Esophagus (tissue), 2 donors: ENCODE results near the gene RHOBTB3. TPM values are rescaled to one million over a fixed set of nuclear protein-coding genes. Genes with fewer than 3 reads are reported as not detected.
"Not testable (repeated sequence)": the region's sequence is repeated elsewhere in the genome, so short reads cannot be mapped to it uniquely, and the experiment has no call there.

Source experiments
- H3K27ac ChIP-seq, 2 donors: one replicate each; pipeline ENCODE4 v1.5.1; 2013; ENCODE audit warnings: low read depth in 2 of 2, mild to moderate bottlenecking in 2 of 2, inconsistent platforms in 1 of 2, low read length in 1 of 2, moderate library complexity in 1 of 2
- H3K27me3 ChIP-seq, 2 donors: one replicate each; pipeline ENCODE4 v1.6.1; 2013; ENCODE audit warnings: low read length in 2 of 2, control low read depth in 1 of 2, mild to moderate bottlenecking in 1 of 2; ENCODE audit not compliant: insufficient read depth in 2 of 2, control insufficient read depth in 1 of 2
- H3K36me3 ChIP-seq, 2 donors: one replicate each; pipeline ENCODE4 v1.6.1; 2013; ENCODE audit warnings: low read length in 1 of 2; ENCODE audit not compliant: control insufficient read depth in 2 of 2, insufficient read depth in 2 of 2
- H3K4me1 ChIP-seq, 2 donors: one replicate each; pipeline ENCODE4 v1.6.1; 2013; ENCODE audit warnings: low read length in 1 of 2; ENCODE audit not compliant: control insufficient read depth in 2 of 2, insufficient read depth in 2 of 2
- H3K4me3 ChIP-seq, 2 donors: one replicate each; pipeline ENCODE4 v1.5.1; 2013; ENCODE audit warnings: low read length in 2 of 2, mild to moderate bottlenecking in 2 of 2, low read depth in 1 of 2, moderate library complexity in 1 of 2
- H3K9me3 ChIP-seq, 2 donors: one replicate each; pipeline ENCODE4 v1.6.1; 2013; ENCODE audit warnings: mild to moderate bottlenecking in 2 of 2, low read depth in 1 of 2, low read length in 1 of 2, moderate library complexity in 1 of 2; ENCODE audit not compliant: control insufficient read depth in 2 of 2, insufficient read depth in 1 of 2
- WGBS, 2 donors: extraction: QIAGEN DNeasy Blood & Tissue Kit; methylation state at CpG; one replicate each; pipeline ENCODE4 v1.1.7; 2013; 5-methylcytosine and 5-hydroxymethylcytosine counted together
- polyA plus RNA-seq, 2 donors: library from polyadenylated mRNA; stranded (reverse); fragments of 200-250 nt; gene quantifications; one replicate each; pipeline ENCODE4 v1.2.3, GENCODE V29; 2013
- donor health status: healthy with polysubstance abuse.
- donor health status: Bipolar disorder and iron deficiency.

The RHOBTB3 gene
- polyA plus RNA-seq, 2 donors: 3.5 to 3.8 TPM

- H3K27ac ChIP-seq, H3K27me3 ChIP-seq, H3K9me3 ChIP-seq, H3K4me1 ChIP-seq, H3K36me3 ChIP-seq, H3K4me3 ChIP-seq: not testable (repeated sequence)
- 86 to 94% methylated on average over 4 to 5 of the region's 5 CpGs for WGBS, 2 donors
Observed at GRCh38 chr5:95713246-95713645, 17.9 kb upstream of the RHOBTB3 start.

GRCh38 chr5:95713960-95714710 is 17.0 kb upstream of the RHOBTB3 start:
- no peaks in the 10 kb centered on the region for H3K9me3 ChIP-seq
- 84 to 93% methylated on average over 4 of the region's 4 CpGs for WGBS, 2 donors
- H3K27me3 ChIP-seq: no peaks in the 10 kb centered on the region
- H3K4me3 ChIP-seq: no peak overlapping the region
- no peak overlapping the region for H3K27ac ChIP-seq
- H3K36me3 ChIP-seq: no peaks in the 10 kb centered on the region
- no peaks in the 10 kb centered on the region for H3K4me1 ChIP-seq

GRCh38 chr5:95715799-95716461 is 15.2 kb upstream of the RHOBTB3 start:
- Histone ChIP-seq H3K9me3 (no peaks in the 10 kb centered on the region), H3K27me3 (no peaks in the 10 kb centered on the region), H3K27ac (no peak overlapping the region), H3K36me3 (no peaks in the 10 kb centered on the region), H3K4me3 (no peak overlapping the region), H3K4me1 (no peaks in the 10 kb centered on the region)
- WGBS, 2 donors: 78 to 79% methylated on average over 5 of the region's 5 CpGs

GRCh38 chr5:95717439-95717838 is 13.7 kb upstream of the RHOBTB3 start:
- Histone ChIP-seq H3K27me3 (no peaks in the 10 kb centered on the region), H3K27ac (no peak overlapping the region), H3K4me3 (no peak overlapping the region), H3K9me3 (no peaks in the 10 kb centered on the region), H3K36me3 (no peaks in the 10 kb centered on the region), H3K4me1 (no peaks in the 10 kb centered on the region)
- WGBS, 2 donors: 76 to 81% methylated on average over 2 of the region's 2 CpGs

- no peaks in the 10 kb centered on the region for H3K9me3 ChIP-seq
- H3K36me3 ChIP-seq: no peaks in the 10 kb centered on the region
- no peak overlapping the region for H3K4me3 ChIP-seq
- WGBS, 2 donors: 44 to 73% methylated on average over 2 of the region's 2 CpGs
- no peak overlapping the region for H3K27ac ChIP-seq
- H3K27me3 ChIP-seq: no peaks in the 10 kb centered on the region
- H3K4me1 ChIP-seq: no peaks in the 10 kb centered on the region
Observed at GRCh38 chr5:95718203-95718602, 12.9 kb upstream of the RHOBTB3 start.

- no peaks in the 10 kb centered on the region for H3K27me3 ChIP-seq
- H3K36me3 ChIP-seq: no peaks in the 10 kb centered on the region
- no peak overlapping the region for H3K4me3 ChIP-seq
- WGBS, 2 donors: 88 to 93% methylated on average over 2 of the region's 2 CpGs
- no peaks in the 10 kb centered on the region for H3K4me1 ChIP-seq
- no peaks in the 10 kb centered on the region for H3K9me3 ChIP-seq
- no peak overlapping the region for H3K27ac ChIP-seq
Observed at GRCh38 chr5:95718738-95719137, 12.4 kb upstream of the RHOBTB3 start.

GRCh38 chr5:95720094-95720786 is 10.9 kb upstream of the RHOBTB3 start:
- no peaks in the 10 kb centered on the region for H3K27me3 ChIP-seq
- WGBS, 2 donors: 53 to 56% methylated on average over 3 of the region's 3 CpGs
- H3K4me3 ChIP-seq: no peak overlapping the region
- H3K9me3 ChIP-seq: no peaks in the 10 kb centered on the region
- H3K36me3 ChIP-seq: no peaks in the 10 kb centered on the region
- H3K27ac ChIP-seq: no peak overlapping the region
- H3K4me1 ChIP-seq: no peaks in the 10 kb centered on the region

- 48 to 50% methylated on average over 1 of the region's 1 CpG for WGBS, 2 donors
- Histone ChIP-seq H3K9me3 (no peaks in the 10 kb centered on the region), H3K4me3 (no peak overlapping the region), H3K36me3 (no peaks in the 10 kb centered on the region), H3K27me3 (no peaks in the 10 kb centered on the region), H3K27ac (no peak overlapping the region), H3K4me1 (no peaks in the 10 kb centered on the region)
Observed at GRCh38 chr5:95721582-95722295, 9.4 kb upstream of the RHOBTB3 start.

- no peaks in the 10 kb centered on the region for H3K36me3 ChIP-seq
- H3K27me3 ChIP-seq: no peaks in the 10 kb centered on the region
- no peaks in the 10 kb centered on the region for H3K4me1 ChIP-seq
- no peak overlapping the region for H3K27ac ChIP-seq
- 80 to 81% methylated on average over 5 of the region's 5 CpGs for WGBS, 2 donors
- no peak overlapping the region for H3K4me3 ChIP-seq
- H3K9me3 ChIP-seq: no peaks in the 10 kb centered on the region
Observed at GRCh38 chr5:95723632-95724369, 7.3 kb upstream of the RHOBTB3 start.
